B cell (primary cell): Measurements from ENCODE around the gene UBE2J2. TPM values are rescaled to one million over a fixed set of nuclear protein-coding genes. Genes with fewer than 3 reads are reported as not detected.

Experiments
- ATAC-seq: fragments of 200-7000 bp; cut with Tn5 transposase; one replicate; pipeline ENCODE4 v1.10.0; 2021; ENCODE audit warnings: low read depth, mild to moderate bottlenecking, moderate number of reproducible peaks, moderate library complexity
- CTCF ChIA-PET: fragments of 350-600 bp; sonication (Branson Sonifier 250); formaldehyde crosslinking; loops from one replicate; lab custom pipeline; 2021; ENCODE audit warnings: antibody characterized with exemption, inconsistent platforms; lab: Charles Lee
- POLR2A ChIA-PET: fragments of 350-600 bp; sonication (Branson Sonifier 250); formaldehyde crosslinking; loops from one replicate; lab custom pipeline; 2021; ENCODE audit warnings: antibody characterized with exemption; lab: Charles Lee
- DNase-seq: peaks from one replicate; pipeline ENCODE4 v3.0.0; 2013
- H2AFZ ChIP-seq: 2 replicates; pipeline ENCODE4 v1.6.1; 2012; ENCODE audit warnings: mild to moderate bottlenecking, low read depth, low read length; ENCODE audit not compliant: insufficient read depth, poor library complexity, severe bottlenecking
- H3K27ac ChIP-seq, 2 donors: 1 replicate in 1 of 2; 2 replicates in 1 of 2; pipeline ENCODE4 v1.5.1; 2012 to 2013; ENCODE audit warnings: low read length in 2 of 2, mild to moderate bottlenecking in 2 of 2, moderate library complexity in 1 of 2
- H3K27me3 ChIP-seq, 4 experiments: fragments of 200-600 bp in 1 of 4; sonication (generic) in 1 of 4; replicated peaks in 1 of 4; 1 replicate in 2 of 4; 2 replicates in 2 of 4; pipeline versions ENCODE4 v1.6.1 to v1.7.0; 2013 to 2016; ENCODE audit warnings: low read length in 3 of 4, mild to moderate bottlenecking in 2 of 4, mixed read lengths in 1 of 4, moderate library complexity in 1 of 4; ENCODE audit not compliant: insufficient read depth in 4 of 4, control insufficient read depth in 3 of 4; ENCODE audit errors: control extremely low read depth in 1 of 4
- H3K36me3 ChIP-seq, 2 experiments: replicated peaks in 1 of 2; 1 replicate in 1 of 2; 2 replicates in 1 of 2; pipeline versions ENCODE4 v1.6.1 to v1.7.1; 2013; ENCODE audit warnings: low read length in 1 of 2; ENCODE audit not compliant: insufficient read depth in 2 of 2, control insufficient read depth in 1 of 2; ENCODE audit errors: control extremely low read depth in 1 of 2, extremely low read depth in 1 of 2
- H3K4me1 ChIP-seq, 2 donors: fragments of 200-600 bp in 1 of 2; sonication (generic) in 1 of 2; 1 replicate in 1 of 2; 2 replicates in 1 of 2; pipeline versions ENCODE4 v1.5.1 to v1.6.1; 2013 to 2017; ENCODE audit warnings: low read length in 2 of 2; ENCODE audit not compliant: control insufficient read depth in 2 of 2, insufficient read depth in 2 of 2
- H3K4me2 ChIP-seq: replicated peaks from 2 replicates; pipeline ENCODE3; 2012; ENCODE audit warnings: mild to moderate bottlenecking, low read depth, low read length; ENCODE audit not compliant: poor library complexity, severe bottlenecking
- H3K4me3 ChIP-seq, 5 experiments: fragments of 200-600 bp in 1 of 5; sonication (generic) in 1 of 5; 1 replicate in 3 of 5; 2 replicates in 2 of 5; pipeline versions ENCODE4 v1.5.1 to v1.7.0; 2011 to 2016; ENCODE audit warnings: low read length in 4 of 5, mild to moderate bottlenecking in 4 of 5, low read depth in 2 of 5, control low read depth in 1 of 5, moderate library complexity in 1 of 5; ENCODE audit not compliant: insufficient read depth in 1 of 5; ENCODE audit errors: control extremely low read depth in 1 of 5, extremely low read depth in 1 of 5
- H3K79me2 ChIP-seq: fragments of 200-600 bp; sonication (generic); one replicate; pipeline ENCODE4 v1.6.0; 2016; ENCODE audit warnings: low read length; ENCODE audit not compliant: control insufficient read depth, insufficient read depth
- H3K9ac ChIP-seq: fragments of 200-600 bp; sonication (generic); 2 replicates; pipeline ENCODE4 v1.6.1; 2017; ENCODE audit warnings: mild to moderate bottlenecking, low read length, moderate library complexity
- H3K9me3 ChIP-seq, 3 donors: one replicate each; pipeline versions ENCODE4 v1.6.1 to v1.7.1; 2013; ENCODE audit warnings: low read length in 2 of 3; ENCODE audit not compliant: control insufficient read depth in 2 of 3, insufficient read depth in 1 of 3; ENCODE audit errors: control extremely low read depth in 1 of 3
- H4K20me1 ChIP-seq: 2 replicates; pipeline ENCODE4 v1.6.0; 2012; ENCODE audit warnings: mild to moderate bottlenecking, low read length; ENCODE audit not compliant: insufficient read depth, control insufficient read depth, poor library complexity, severe bottlenecking
- H3K27ac Mint-ChIP-seq: one replicate; pipeline ENCODE4 v1.8.0; 2021; ENCODE audit warnings: mixed read lengths
- H3K27me3 Mint-ChIP-seq: one replicate; pipeline ENCODE4 v1.8.0; 2021; ENCODE audit warnings: mixed read lengths
- H3K4me1 Mint-ChIP-seq: one replicate; pipeline ENCODE4 v1.8.0; 2021; ENCODE audit warnings: mixed read lengths
- H3K4me3 Mint-ChIP-seq: one replicate; pipeline ENCODE4 v1.8.0; 2021; ENCODE audit warnings: mixed read lengths
- H3K9me3 Mint-ChIP-seq: one replicate; pipeline ENCODE4 v1.8.0; 2022; ENCODE audit warnings: mixed read lengths; ENCODE audit not compliant: insufficient read depth
- CTCF ChIP-seq: fragments of 200-600 bp; IDR thresholded peaks from one replicate; pipeline ENCODE4 v1.8.0; 2022; ENCODE audit warnings: antibody characterized with exemption, mild to moderate bottlenecking
- EZH2 ChIP-seq: IDR thresholded peaks from 2 replicates; pipeline ENCODE4 v1.6.1; 2012; ENCODE audit warnings: borderline replicate concordance, low read depth, mild to moderate bottlenecking, moderate library complexity, low read length; ENCODE audit not compliant: insufficient read depth, poor library complexity, severe bottlenecking
- WGBS: methylation state at CpG from one replicate; pipeline ENCODE4 v1.1.5; 2013; ENCODE audit warnings: missing lambda C conversion rate; ENCODE audit not compliant: insufficient coverage; 5-methylcytosine and 5-hydroxymethylcytosine counted together
- intact Hi-C: fragments of 100-400 bp; cut with micrococcal nuclease; formaldehyde crosslinking; loops from one replicate; pipeline ENCODE4 v1.10.0; 2022
- polyA plus RNA-seq: library from polyadenylated mRNA; depleted of rRNA; stranded (reverse); fragments of >200 nt; gene quantifications from 2 replicates; pipeline ENCODE4 v1.2.3, GENCODE V29; 2012
- total RNA-seq, 2 donors: library from RNA; stranded (reverse); fragments of 120-200 nt in 1 of 2; gene quantifications; 1 replicate in 1 of 2; 2 replicates in 1 of 2; pipeline versions ENCODE4 v1.2.3 to v1.2.4, GENCODE V29; 2013 to 2022

The UBE2J2 gene
- total and polyA plus RNA-seq, 2 donors (not counting 1 experiment from before 2014, with no cell fraction given), result 40.1 to 115 TPM

GRCh38 chr1:1296070-1297061 is 22.7 kb upstream of the UBE2J2 start:
- H3K27ac Mint-ChIP-seq, result no peak overlapping the region
- 96% methylated on average over 60 of the region's 62 CpGs for WGBS

More at GRCh38 chr1:1296070-1297061, 22.7 kb upstream of the UBE2J2 start:
- Histone ChIP-seq H3K4me3 (no peak overlapping the region), H3K4me1 (peaks cover 0 to 9% of the 10 kb centered on the region in 2 donors), H3K27ac (no peak overlapping the region), H3K36me3 (no peaks in the 10 kb centered on the region), H3K79me2 (no peaks in the 10 kb centered on the region), H3K9me3 (no peaks in the 10 kb centered on the region), H3K27me3 (no peaks in the 10 kb centered on the region), H3K4me2 (no peak overlapping the region), H3K9ac (no peak overlapping the region), H4K20me1 (peaks cover 8% of the 10 kb centered on the region), H2AFZ (no peak overlapping the region)
- no peaks in the 10 kb centered on the region for H3K9me3 Mint-ChIP-seq
- no peak for TF ChIP-seq CTCF
- TF ChIP-seq EZH2, result no peak
- ChIA-PET POLR2A (no interaction called here), CTCF (interaction anchor here (1.5 kb wide), 1 partner anchor 9 kb away, joined by 4 read pairs; no protein-coding TSS in a partner anchor)
- no peak for DNase-seq
- no peak overlapping the region for H3K4me3 Mint-ChIP-seq
- H3K4me1 Mint-ChIP-seq, result peaks cover 7% of the 10 kb centered on the region
- intact Hi-C loops, result no loop called here
- H3K27me3 Mint-ChIP-seq, result no peaks in the 10 kb centered on the region
- no peak for ATAC-seq
